ENCODE results near the gene CNPY2. TPM values are rescaled to one million over a fixed set of nuclear protein-coding genes. Genes with fewer than 3 reads are reported as not detected.

The CNPY2 gene
- total RNA-seq, 5 donors from 2014 or later (not counting 1 experiment from before 2014, with no cell fraction given): 52.9 to 92.8 (median 90.8) TPM

Other genes starting within 250 kb of the CNPY2 start
- 10 to 100 TPM in 1 of 5 donors, 1 to 10 TPM in 3, under 1 TPM in 1; 0.93 to 24.0 (median 8.2) TPM for gene ERBB3, start 235.8 kb downstream of the CNPY2 start, total RNA-seq
- gene PA2G4, start 211.4 kb downstream of the CNPY2 start, total RNA-seq: 100 to 1,000 TPM in 3 of 5 donors, 10 to 100 TPM in 2; 67.5 to 113 (median 104) TPM
- gene RPL41, start 199.4 kb downstream of the CNPY2 start, total RNA-seq: 1,000 to 10,000 TPM; 4,612 to 5,648 (median 5,133) TPM
- gene ZC3H10, start 197.7 kb downstream of the CNPY2 start, total RNA-seq: 10 to 100 TPM in 3 of 5 donors, 1 to 10 TPM in 2; 8.4 to 15.1 (median 11.4) TPM
- gene ESYT1, start 187.7 kb downstream of the CNPY2 start, total RNA-seq: 100 to 1,000 TPM; 181 to 298 (median 276) TPM
- 10 to 100 TPM in 1 of 5 donors, 1 to 10 TPM in 4; 5.9 to 12.4 (median 7.7) TPM for gene MYL6B, start 163.4 kb downstream of the CNPY2 start, total RNA-seq
- gene MYL6, start 157.6 kb downstream of the CNPY2 start, total RNA-seq: 100 to 1,000 TPM; 506 to 663 (median 569) TPM
- gene SMARCC2, start 126.5 kb downstream of the CNPY2 start, total RNA-seq: 100 to 1,000 TPM; 135 to 160 (median 159) TPM
- 10 to 100 TPM; 26.3 to 43.1 (median 39.4) TPM for gene RNF41, start 94.1 kb downstream of the CNPY2 start, total RNA-seq
- gene NABP2, start 91.6 kb downstream of the CNPY2 start, total RNA-seq: 10 to 100 TPM; 11.8 to 19.1 (median 14.0) TPM
- 1 to 10 TPM in 1 of 5 donors, under 1 TPM in 2, not detected in 2; 0.57 to 1.4 (median 0.58) TPM for gene SLC39A5, start 85.9 kb downstream of the CNPY2 start, total RNA-seq
- 10 to 100 TPM; 35.8 to 51.0 (median 43.1) TPM for gene ANKRD52, start 57.6 kb downstream of the CNPY2 start, total RNA-seq
- 10 to 100 TPM; 29.9 to 38.4 (median 31.9) TPM for gene COQ10A, start 49.0 kb downstream of the CNPY2 start, total RNA-seq
- 100 to 1,000 TPM; 135 to 166 (median 159) TPM for gene CS, start 15.7 kb downstream of the CNPY2 start, total RNA-seq
- gene PAN2, start 18.0 kb upstream of the CNPY2 start, total RNA-seq: 100 to 1,000 TPM; 126 to 187 (median 164) TPM
- gene IL23A, start 22.9 kb upstream of the CNPY2 start, total RNA-seq: 10 to 100 TPM; 16.3 to 29.9 (median 27.6) TPM
- gene STAT2, start 44.1 kb upstream of the CNPY2 start, total RNA-seq: 100 to 1,000 TPM; 117 to 187 (median 162) TPM
- not detected for gene APOF, start 46.9 kb upstream of the CNPY2 start, total RNA-seq
- 1 to 10 TPM; 5.0 to 7.5 (median 6.4) TPM for gene TIMELESS, start 133.4 kb upstream of the CNPY2 start, total RNA-seq
- gene MIP, start 138.7 kb upstream of the CNPY2 start, total RNA-seq: not detected
- gene SPRYD4, start 152.6 kb upstream of the CNPY2 start, total RNA-seq: 1 to 10 TPM; 4.7 to 7.3 (median 5.5) TPM
- 10 to 100 TPM in 1 of 5 donors, 1 to 10 TPM in 4; 2.9 to 10.1 (median 6.9) TPM for gene GLS2, start 172.2 kb upstream of the CNPY2 start, total RNA-seq
- 1 to 10 TPM in 4 of 5 donors, under 1 TPM in 1; 0.99 to 8.3 (median 4.1) TPM for gene RBMS2, start 205.8 kb upstream of the CNPY2 start, total RNA-seq